Measurements from ENCODE around the gene KCNK4. TPM values are rescaled to one million over a fixed set of nuclear protein-coding genes. Genes with fewer than 3 reads are reported as not detected.

KCNK4 gene
- total RNA-seq, 2 donors from 2014 or later = not detected

Small RNAs within 50 kb of the gene (microRNA-seq; reads per million reads assigned to microRNA genes)
- 0 to 1.4 reads per million in 2 donors for gene MIR7155

Other genes with a start within 250 kb of the KCNK4 start
- gene MACROD1, start 125.2 kb upstream of the KCNK4 start, total RNA-seq = 10 to 100 TPM; 31.6 to 47.0 TPM
- gene STIP1, start 105.1 kb upstream of the KCNK4 start, total RNA-seq = 10 to 100 TPM; 61.2 to 75.1 TPM
- gene FERMT3, start 84.6 kb upstream of the KCNK4 start, total RNA-seq = 10 to 100 TPM; 16.1 to 21.7 TPM
- 10 to 100 TPM; 58.5 to 74.6 TPM for gene TRPT1, start 65.1 kb upstream of the KCNK4 start, total RNA-seq
- gene NUDT22, start 65.0 kb upstream of the KCNK4 start, total RNA-seq = 100 to 1,000 TPM; 116 to 154 TPM
- 10 to 100 TPM; 54.8 to 60.6 TPM for gene DNAJC4, start 60.8 kb upstream of the KCNK4 start, total RNA-seq
- gene VEGFB, start 56.7 kb upstream of the KCNK4 start, total RNA-seq = 10 to 100 TPM; 40.8 to 68.8 TPM
- gene FKBP2, start 50.2 kb upstream of the KCNK4 start, total RNA-seq = 100 to 1,000 TPM in 1 of 2 donors, 10 to 100 TPM in 1; 78.5 to 104 TPM
- gene PPP1R14B, start 44.4 kb upstream of the KCNK4 start, total RNA-seq = 100 to 1,000 TPM in 1 of 2 donors, 10 to 100 TPM in 1; 96.2 to 147 TPM
- gene PLCB3, start 39.8 kb upstream of the KCNK4 start, total RNA-seq = 10 to 100 TPM; 69.9 to 92.2 TPM
- gene BAD, start 6.6 kb upstream of the KCNK4 start, total RNA-seq = 10 to 100 TPM; 83.9 to 90.0 TPM
- 10 to 100 TPM; 31.2 to 37.3 TPM for gene GPR137, start 5.5 kb upstream of the KCNK4 start, total RNA-seq
- gene CATSPERZ, start 9.1 kb downstream of the KCNK4 start, total RNA-seq = under 1 TPM; 0.43 to 0.98 TPM
- gene ESRRA, start 14.2 kb downstream of the KCNK4 start, total RNA-seq = 100 to 1,000 TPM; 185 to 212 TPM
- gene TRMT112, start 26.3 kb downstream of the KCNK4 start, total RNA-seq = 10 to 100 TPM; 60.6 to 67.5 TPM
- 100 to 1,000 TPM; 272 to 327 TPM for gene PRDX5, start 26.8 kb downstream of the KCNK4 start, total RNA-seq
- gene CCDC88B, start 48.9 kb downstream of the KCNK4 start, total RNA-seq = 10 to 100 TPM; 21.6 to 28.8 TPM
- gene RPS6KA4, start 67.9 kb downstream of the KCNK4 start, total RNA-seq = 10 to 100 TPM; 30.4 to 42.6 TPM

Measured in left colon (tissue), 2 donors.